Measurements from ENCODE around the gene HOMEZ.

GRCh38 chr14:23281247-23281646 is 4.7 kb downstream of the HOMEZ start:
- TF ChIP-seq CTCF (IDR thresholded peaks at IDR 0.05 in 2 of 3, conservative IDR thresholded peaks at IDR 0.05 in 1 of 3; ENCODE audit: control insufficient read depth in 2 of 3, extremely low read depth in 1 of 3, insufficient read depth in 1 of 3, low read depth in 3 of 3, low read length in 3 of 3) = no peak
- TF ChIP-seq POLR2A (IDR thresholded peaks at IDR 0.05; ENCODE audit: low read depth, low read length) = no peak
- TF ChIP-seq POLR2AphosphoS5 (IDR thresholded peaks at IDR 0.05; ENCODE audit: low read length) = no peak
- TF ChIP-seq ZSCAN29 (IDR thresholded peaks at IDR 0.05) = no peak

Data from GM12878 (cell line).